ENCODE measurements around the gene KRT83. TPM values are rescaled to one million over a fixed set of nuclear protein-coding genes. Genes with fewer than 3 reads are reported as not detected.

KRT83 gene
- total RNA-seq, 1 donor from 2014 or later = not detected

GRCh38 chr12:52331833-52332232 lies 10.6 kb upstream of the KRT83 start:
- no peak overlapping the region for H3K4me3 Mint-ChIP-seq
- TF ChIP-seq CTCF (conservative IDR thresholded peaks at IDR 0.05) = no peak
- no peak for DNase-seq (ENCODE audit: extremely low spot score, unreplicated experiment)
- no peaks in the 10 kb centered on the region for H3K36me3 Mint-ChIP-seq
- H3K4me1 Mint-ChIP-seq (ENCODE audit: unreplicated experiment) = peaks cover 7% of the 10 kb centered on the region
- peaks cover 21% of the 10 kb centered on the region for H3K27me3 Mint-ChIP-seq
- H3K9me3 Mint-ChIP-seq = no peaks in the 10 kb centered on the region
- peak overlapping the region; percentile 3 for H3K27ac Mint-ChIP-seq

GRCh38 chr12:52331039-52331438 lies 9.8 kb upstream of the KRT83 start:
- no peak for DNase-seq (ENCODE audit: extremely low spot score, unreplicated experiment)
- no peaks in the 10 kb centered on the region for H3K9me3 Mint-ChIP-seq
- H3K4me1 Mint-ChIP-seq (ENCODE audit: unreplicated experiment) = peaks cover 7% of the 10 kb centered on the region
- H3K27me3 Mint-ChIP-seq = peaks cover 23% of the 10 kb centered on the region
- H3K36me3 Mint-ChIP-seq = no peaks in the 10 kb centered on the region
- H3K4me3 Mint-ChIP-seq = no peak overlapping the region
- H3K27ac Mint-ChIP-seq = no peak overlapping the region
- TF ChIP-seq CTCF (conservative IDR thresholded peaks at IDR 0.05) = no peak

GRCh38 chr12:52327830-52328500 lies 6.8 kb upstream of the KRT83 start:
- H3K4me1 Mint-ChIP-seq (ENCODE audit: unreplicated experiment) = peaks cover 7% of the 10 kb centered on the region
- no peak for DNase-seq (ENCODE audit: extremely low spot score, unreplicated experiment)
- no peak for TF ChIP-seq CTCF (conservative IDR thresholded peaks at IDR 0.05)
- H3K36me3 Mint-ChIP-seq = no peaks in the 10 kb centered on the region
- H3K4me3 Mint-ChIP-seq = no peak overlapping the region
- H3K9me3 Mint-ChIP-seq = no peaks in the 10 kb centered on the region
- peaks cover 39% of the 10 kb centered on the region for H3K27me3 Mint-ChIP-seq
- H3K27ac Mint-ChIP-seq = no peak overlapping the region

- Mint-ChIP-seq H3K4me3 (no peak overlapping the region), H3K36me3 (no peaks in the 10 kb centered on the region), H3K27ac (no peak overlapping the region), H3K4me1 (ENCODE audit: unreplicated experiment) (peaks cover 7% of the 10 kb centered on the region), H3K27me3 (peaks cover 46% of the 10 kb centered on the region), H3K9me3 (no peaks in the 10 kb centered on the region)
- no peak for DNase-seq (ENCODE audit: extremely low spot score, unreplicated experiment)
- TF ChIP-seq CTCF (conservative IDR thresholded peaks at IDR 0.05) = peak; percentile 77
These were observed 6.0 kb upstream of the KRT83 start for GRCh38 chr12:52327052-52327829.

GRCh38 chr12:52324153-52324444 lies 2.9 kb upstream of the KRT83 start:
- TF ChIP-seq CTCF (conservative IDR thresholded peaks at IDR 0.05) = no peak
- H3K27ac Mint-ChIP-seq = no peak overlapping the region
- H3K36me3 Mint-ChIP-seq = no peaks in the 10 kb centered on the region
- DNase-seq (ENCODE audit: extremely low spot score, unreplicated experiment) = no peak
- no peaks in the 10 kb centered on the region for H3K9me3 Mint-ChIP-seq
- H3K4me1 Mint-ChIP-seq (ENCODE audit: unreplicated experiment) = no peaks in the 10 kb centered on the region
- no peak overlapping the region for H3K4me3 Mint-ChIP-seq
- H3K27me3 Mint-ChIP-seq = peaks cover 57% of the 10 kb centered on the region
